ENCODE results near the gene ALX4.

DNA sequence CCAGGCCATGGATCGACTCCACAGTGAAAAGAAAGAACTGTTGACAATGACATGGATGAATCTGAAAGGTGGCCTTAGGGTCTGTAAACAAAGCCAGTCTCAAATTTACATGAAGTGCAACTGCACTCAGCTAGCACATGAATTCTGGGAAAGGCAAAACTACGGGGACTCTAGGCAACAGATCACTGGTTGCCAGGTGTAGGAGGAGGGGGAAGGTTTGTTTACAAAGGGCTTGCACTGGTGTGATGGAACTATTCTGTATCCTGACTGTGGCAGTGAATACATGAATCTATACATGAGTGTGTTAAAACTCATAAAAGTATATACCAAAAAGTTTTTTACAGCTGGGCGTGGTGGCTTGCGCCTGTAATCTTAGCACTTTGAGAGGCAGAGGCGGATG is 27.3 kb downstream of the ALX4 start:
- TF ChIP-seq, protein P1, sequence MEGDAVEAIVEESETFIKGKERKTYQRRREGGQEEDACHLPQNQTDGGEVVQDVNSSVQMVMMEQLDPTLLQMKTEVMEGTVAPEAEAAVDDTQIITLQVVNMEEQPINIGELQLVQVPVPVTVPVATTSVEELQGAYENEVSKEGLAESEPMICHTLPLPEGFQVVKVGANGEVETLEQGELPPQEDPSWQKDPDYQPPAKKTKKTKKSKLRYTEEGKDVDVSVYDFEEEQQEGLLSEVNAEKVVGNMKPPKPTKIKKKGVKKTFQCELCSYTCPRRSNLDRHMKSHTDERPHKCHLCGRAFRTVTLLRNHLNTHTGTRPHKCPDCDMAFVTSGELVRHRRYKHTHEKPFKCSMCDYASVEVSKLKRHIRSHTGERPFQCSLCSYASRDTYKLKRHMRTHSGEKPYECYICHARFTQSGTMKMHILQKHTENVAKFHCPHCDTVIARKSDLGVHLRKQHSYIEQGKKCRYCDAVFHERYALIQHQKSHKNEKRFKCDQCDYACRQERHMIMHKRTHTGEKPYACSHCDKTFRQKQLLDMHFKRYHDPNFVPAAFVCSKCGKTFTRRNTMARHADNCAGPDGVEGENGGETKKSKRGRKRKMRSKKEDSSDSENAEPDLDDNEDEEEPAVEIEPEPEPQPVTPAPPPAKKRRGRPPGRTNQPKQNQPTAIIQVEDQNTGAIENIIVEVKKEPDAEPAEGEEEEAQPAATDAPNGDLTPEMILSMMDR (IDR thresholded peaks at IDR 0.05) = no peak
- TF ChIP-seq POLR2A (IDR thresholded peaks at IDR 0.05) = no peak
